Adipocyte (in vitro differentiated cells): ENCODE data around the gene JAKMIP2.
"Not testable (repeated sequence)": the region's sequence is repeated elsewhere in the genome, so short reads cannot be mapped to it uniquely, and the experiment has no call there.

ENCODE experiments used
- DNase-seq: peaks from one replicate; pipeline ENCODE4 v3.0.0-alpha.2; 2015; ENCODE audit warnings: low read depth
- H3K27me3 ChIP-seq: replicated peaks from 2 replicates; pipeline ENCODE4 v1.7.0; 2013; ENCODE audit warnings: mild to moderate bottlenecking, low read length, moderate library complexity; ENCODE audit not compliant: control insufficient read depth, insufficient read depth
- H3K36me3 ChIP-seq: 2 replicates; pipeline ENCODE4 v1.7.0; 2013; ENCODE audit warnings: low read length, mild to moderate bottlenecking, moderate library complexity; ENCODE audit not compliant: control insufficient read depth, insufficient read depth, severe bottlenecking
- H3K4me1 ChIP-seq: 2 replicates; pipeline ENCODE4 v1.7.0; 2013; ENCODE audit warnings: mild to moderate bottlenecking, low read length, moderate library complexity; ENCODE audit not compliant: control insufficient read depth, insufficient read depth
- H3K4me3 ChIP-seq: 2 replicates; pipeline ENCODE4 v1.7.0; 2013; ENCODE audit warnings: mild to moderate bottlenecking, low read length, moderate library complexity
- H3K9ac ChIP-seq: 2 replicates; pipeline ENCODE4 v1.7.0; 2013; ENCODE audit warnings: mild to moderate bottlenecking, low read length, moderate library complexity
- H3K9me3 ChIP-seq: 2 replicates; pipeline ENCODE4 v1.7.0; 2013; ENCODE audit warnings: mild to moderate bottlenecking, low read length, moderate library complexity; ENCODE audit not compliant: control insufficient read depth

Gene JAKMIP2

DNA sequence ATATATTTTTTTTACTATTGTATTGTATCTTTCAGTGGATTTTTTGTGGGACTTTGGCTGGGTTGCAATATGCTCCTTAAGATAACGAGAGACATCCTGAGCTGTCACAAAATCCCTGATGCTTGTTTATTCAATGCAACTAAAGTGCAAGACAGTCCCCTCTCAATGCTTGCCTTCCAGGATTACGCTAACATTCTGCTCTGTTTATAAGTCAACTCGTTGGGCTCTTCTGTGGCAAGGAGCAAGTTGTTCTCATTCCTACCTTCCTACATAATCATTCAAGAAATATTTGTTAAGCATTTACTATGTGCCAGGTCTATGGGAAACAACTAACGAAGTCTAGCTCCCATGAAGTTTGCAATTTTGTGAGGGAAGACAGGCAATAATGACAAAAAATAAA lies 40.4 kb downstream of the JAKMIP2 start:
- no peak overlapping the region for H3K9ac ChIP-seq

DNA sequence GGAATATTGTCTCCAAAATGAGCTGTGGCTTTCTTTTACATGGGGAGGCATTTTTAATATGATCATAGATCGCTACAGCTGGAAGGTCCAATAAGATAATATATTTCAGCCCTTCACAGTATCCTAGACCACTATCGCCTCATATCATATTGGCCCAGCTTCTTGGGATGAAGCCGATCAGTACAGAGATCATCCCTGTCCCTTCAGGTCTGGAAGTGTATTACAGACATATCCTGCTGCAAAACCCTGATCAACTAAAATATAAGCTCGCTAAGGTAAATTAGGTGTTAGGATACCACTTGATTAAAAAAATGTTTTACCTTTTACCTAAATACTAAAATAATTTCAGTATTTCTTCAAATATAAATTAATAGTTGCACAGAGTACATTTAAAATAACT lies 41.7 kb downstream of the JAKMIP2 start:
- Histone ChIP-seq H3K4me1 (no peaks in the 10 kb centered on the region), H3K4me3 (no peak overlapping the region)

More for the DNA sequence above, 40.4 kb downstream of the JAKMIP2 start:
- H3K9me3 ChIP-seq = no peaks in the 10 kb centered on the region
- H3K4me1 ChIP-seq = no peaks in the 10 kb centered on the region
- peaks cover 8% of the 10 kb centered on the region for H3K27me3 ChIP-seq
- DNase-seq = no peak
- H3K4me3 ChIP-seq = no peak overlapping the region
- H3K36me3 ChIP-seq = no peaks in the 10 kb centered on the region

DNA sequence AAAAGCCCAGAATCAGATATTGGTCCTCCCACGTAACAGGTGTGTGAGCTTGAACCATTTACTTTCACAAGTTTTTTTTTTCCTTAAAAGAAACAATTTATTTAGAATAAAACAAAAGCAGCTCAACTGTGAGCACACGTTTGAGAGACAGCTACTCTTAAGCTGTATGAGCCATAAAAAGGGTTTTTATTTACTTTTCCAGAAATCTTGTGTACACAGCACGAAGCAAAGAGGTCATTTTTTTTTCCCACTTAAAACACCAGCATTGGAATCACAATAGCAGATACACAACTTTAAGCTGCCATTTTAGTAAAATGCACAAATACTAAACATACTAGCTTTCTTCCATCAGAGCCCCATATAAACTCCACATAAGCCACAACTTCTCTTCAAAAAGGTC lies 44.6 kb downstream of the JAKMIP2 start:
- Histone ChIP-seq H3K36me3 (no peaks in the 10 kb centered on the region), H3K9ac (no peak overlapping the region), H3K9me3 (no peaks in the 10 kb centered on the region), H3K4me1 (no peaks in the 10 kb centered on the region), H3K4me3 (no peak overlapping the region), H3K27me3 (peaks cover 8% of the 10 kb centered on the region)
- no peak for DNase-seq

More for the DNA sequence above, 41.7 kb downstream of the JAKMIP2 start:
- Histone ChIP-seq H3K27me3 (peaks cover 8% of the 10 kb centered on the region), H3K36me3 (no peaks in the 10 kb centered on the region), H3K9me3 (no peaks in the 10 kb centered on the region), H3K9ac (no peak overlapping the region)
- DNase-seq = no peak

DNA sequence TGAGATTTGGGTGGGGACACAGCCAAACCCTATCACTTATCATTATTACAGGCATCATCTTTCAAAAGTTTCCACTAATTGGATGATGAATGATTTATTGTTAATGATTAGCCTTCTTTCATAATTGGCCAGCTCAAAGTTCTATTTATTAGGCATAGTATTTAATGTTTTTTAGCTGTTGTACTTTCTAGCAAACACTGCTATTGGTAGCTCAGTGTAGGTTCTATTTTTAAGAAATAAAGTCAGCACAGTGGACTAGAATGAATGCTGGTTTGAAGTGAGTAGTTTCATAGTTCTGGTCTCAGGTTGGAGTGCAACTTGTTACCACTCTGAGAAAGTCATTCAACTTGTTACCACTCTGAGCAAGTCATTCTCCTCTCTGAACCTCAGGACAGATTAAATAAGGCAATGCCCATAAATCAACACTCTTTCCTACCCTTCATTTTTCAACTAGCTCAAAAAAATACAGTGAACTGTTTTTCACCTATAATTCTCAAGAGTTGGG lies 46.9 kb downstream of the JAKMIP2 start:
- Histone ChIP-seq H3K4me3 (no peak overlapping the region), H3K36me3 (no peaks in the 10 kb centered on the region), H3K27me3 (peaks cover 8% of the 10 kb centered on the region), H3K9me3 (no peaks in the 10 kb centered on the region), H3K9ac (no peak overlapping the region), H3K4me1 (no peaks in the 10 kb centered on the region)
- DNase-seq = no peak

DNA sequence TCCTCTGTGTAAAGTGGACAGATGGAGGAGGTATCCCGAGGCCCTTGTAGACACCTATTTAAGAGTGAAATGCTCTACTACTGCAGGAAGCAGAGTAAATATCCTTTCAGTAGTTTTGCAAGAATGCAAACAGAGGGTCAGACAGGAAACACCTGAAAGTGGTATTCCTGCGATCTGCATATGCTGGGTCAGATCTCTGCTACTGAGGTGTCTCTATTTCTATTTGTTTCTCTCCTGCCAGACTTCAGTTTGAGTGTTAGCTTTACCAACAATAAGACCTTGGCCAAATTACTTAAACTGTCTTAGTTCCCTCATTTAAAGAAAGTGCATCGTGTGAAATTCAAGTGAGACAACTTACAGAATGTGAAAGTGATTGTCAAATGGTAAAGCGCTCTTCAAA lies 47.6 kb downstream of the JAKMIP2 start:
- no peak overlapping the region for H3K9ac ChIP-seq
- DNase-seq = no peak
- H3K27me3 ChIP-seq = peaks cover 8% of the 10 kb centered on the region
- no peaks in the 10 kb centered on the region for H3K9me3 ChIP-seq
- no peaks in the 10 kb centered on the region for H3K36me3 ChIP-seq
- no peak overlapping the region for H3K4me3 ChIP-seq
- H3K4me1 ChIP-seq = no peaks in the 10 kb centered on the region

DNA sequence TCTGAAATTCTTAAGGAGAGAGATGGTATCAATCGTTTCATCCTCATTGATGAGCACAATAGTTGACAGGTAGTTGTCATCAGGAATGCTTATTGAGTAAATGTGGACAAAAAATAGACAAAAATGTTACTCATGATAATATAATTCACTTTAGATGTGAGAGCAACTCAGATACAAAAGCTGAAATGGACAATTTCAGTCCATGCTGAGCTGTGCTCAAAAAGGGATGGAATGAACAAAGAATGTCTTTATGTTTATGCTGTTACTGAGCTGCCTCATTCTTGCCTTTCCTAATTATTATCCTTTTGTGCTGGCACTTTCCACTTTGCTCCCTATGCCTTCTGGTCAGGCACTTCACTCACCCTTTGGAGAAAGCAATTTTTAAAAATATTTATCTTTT lies 49.5 kb downstream of the JAKMIP2 start:
- no peak for DNase-seq
- H3K27me3 ChIP-seq = no peaks in the 10 kb centered on the region
- H3K9me3 ChIP-seq = no peaks in the 10 kb centered on the region
- H3K9ac ChIP-seq = no peak overlapping the region
- no peaks in the 10 kb centered on the region for H3K36me3 ChIP-seq
- H3K4me3 ChIP-seq = no peak overlapping the region
- no peaks in the 10 kb centered on the region for H3K4me1 ChIP-seq

DNA sequence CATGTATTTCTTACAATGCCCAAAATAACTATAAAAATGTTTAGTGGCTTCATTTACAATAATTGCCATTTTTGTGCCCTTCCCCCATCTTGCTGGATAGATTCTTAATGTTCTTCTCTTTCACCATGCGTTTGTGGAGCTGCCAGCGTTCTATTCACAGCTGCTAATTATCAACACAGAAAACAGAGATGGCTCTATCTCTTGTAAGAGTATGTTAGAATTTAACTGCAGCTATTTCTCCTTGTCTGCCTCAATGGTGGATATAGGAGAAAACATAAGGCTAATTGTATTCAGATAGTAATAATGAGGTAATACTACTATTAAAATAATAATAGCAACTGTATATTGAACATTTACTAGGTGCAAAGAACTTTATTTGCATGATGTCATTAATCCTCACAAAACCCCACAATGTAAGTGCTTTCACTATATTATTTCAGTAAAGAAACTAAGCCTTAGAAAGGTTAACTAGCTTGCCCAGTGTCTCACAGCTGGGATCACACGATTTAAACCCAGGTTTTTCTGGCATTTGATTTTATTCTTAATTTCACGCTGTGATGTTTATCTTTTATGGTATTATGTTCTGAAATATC lies 50.1 kb downstream of the JAKMIP2 start:
- Histone ChIP-seq H3K4me3 (no peak overlapping the region), H3K36me3 (no peaks in the 10 kb centered on the region), H3K9me3 (no peaks in the 10 kb centered on the region), H3K9ac (no peak overlapping the region), H3K27me3 (no peaks in the 10 kb centered on the region), H3K4me1 (no peaks in the 10 kb centered on the region)
- DNase-seq = no peak

DNA sequence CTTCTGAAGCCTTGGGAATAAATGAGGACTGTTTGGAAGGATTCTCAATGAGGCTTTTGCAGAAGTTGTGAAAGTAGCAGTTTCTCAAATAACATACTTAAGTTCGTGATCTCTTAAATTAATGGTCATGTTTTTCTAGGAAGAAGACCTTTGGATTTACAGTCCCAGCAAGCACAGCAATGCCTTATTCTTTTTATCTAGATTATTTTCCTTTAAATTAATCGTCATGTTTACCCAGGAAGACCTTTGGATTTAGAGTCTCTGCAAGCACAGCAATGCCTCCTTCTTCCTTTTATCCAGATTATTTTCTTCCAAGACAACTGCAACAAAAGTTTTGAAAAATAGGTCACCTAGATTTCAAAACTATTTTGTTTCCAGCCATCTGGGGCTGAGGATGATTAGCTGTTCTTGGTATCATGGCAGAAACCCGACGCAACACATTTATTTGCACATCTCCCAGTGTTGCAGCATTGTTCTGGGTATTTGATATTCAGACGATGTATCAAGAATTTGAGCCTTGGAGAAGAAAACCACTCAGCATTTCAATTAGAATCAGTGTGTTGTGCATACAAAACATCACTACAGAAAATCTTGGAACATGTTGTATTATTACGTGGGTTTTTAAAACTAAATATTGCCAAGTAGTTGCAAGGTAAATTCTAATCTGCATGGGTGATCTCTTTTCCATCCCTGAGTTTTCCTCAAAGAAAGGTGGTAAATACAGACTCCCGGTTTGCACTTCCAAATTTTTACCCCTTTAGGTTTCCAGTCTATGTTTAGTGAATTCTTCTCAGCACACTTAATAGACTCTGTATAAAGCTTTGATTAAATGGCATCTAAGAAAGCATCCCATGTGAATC lies 50.9 kb downstream of the JAKMIP2 start:
- DNase-seq = no peak
- H3K27me3 ChIP-seq = no peaks in the 10 kb centered on the region
- no peaks in the 10 kb centered on the region for H3K4me1 ChIP-seq
- no peak overlapping the region for H3K9ac ChIP-seq
- H3K9me3 ChIP-seq = no peaks in the 10 kb centered on the region
- H3K36me3 ChIP-seq = no peaks in the 10 kb centered on the region
- no peak overlapping the region for H3K4me3 ChIP-seq

DNA sequence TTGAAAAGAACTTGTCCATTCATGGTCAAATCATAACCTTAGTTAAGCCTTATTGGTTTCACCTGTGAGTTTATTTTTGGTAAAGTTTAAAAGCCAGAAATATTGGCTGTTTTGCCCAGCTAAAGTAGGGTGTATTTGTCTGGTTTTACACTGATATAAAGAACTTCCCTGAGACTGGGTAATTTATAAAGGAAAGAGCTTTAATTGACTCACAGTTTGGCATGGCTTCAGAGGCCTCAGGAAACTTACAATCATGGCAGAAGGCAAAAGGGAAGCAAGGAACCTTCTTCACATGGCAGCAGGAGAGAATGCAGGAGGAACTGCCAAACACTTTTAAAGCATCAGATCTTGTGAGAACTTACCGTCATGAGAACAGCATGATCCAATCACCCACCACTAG lies 55.3 kb downstream of the JAKMIP2 start:
- DNase-seq = no peak
- Histone ChIP-seq H3K36me3 (no peaks in the 10 kb centered on the region), H3K4me3 (no peak overlapping the region), H3K9ac (no peak overlapping the region), H3K4me1 (no peaks in the 10 kb centered on the region), H3K9me3 (no peaks in the 10 kb centered on the region), H3K27me3 (no peaks in the 10 kb centered on the region)

DNA sequence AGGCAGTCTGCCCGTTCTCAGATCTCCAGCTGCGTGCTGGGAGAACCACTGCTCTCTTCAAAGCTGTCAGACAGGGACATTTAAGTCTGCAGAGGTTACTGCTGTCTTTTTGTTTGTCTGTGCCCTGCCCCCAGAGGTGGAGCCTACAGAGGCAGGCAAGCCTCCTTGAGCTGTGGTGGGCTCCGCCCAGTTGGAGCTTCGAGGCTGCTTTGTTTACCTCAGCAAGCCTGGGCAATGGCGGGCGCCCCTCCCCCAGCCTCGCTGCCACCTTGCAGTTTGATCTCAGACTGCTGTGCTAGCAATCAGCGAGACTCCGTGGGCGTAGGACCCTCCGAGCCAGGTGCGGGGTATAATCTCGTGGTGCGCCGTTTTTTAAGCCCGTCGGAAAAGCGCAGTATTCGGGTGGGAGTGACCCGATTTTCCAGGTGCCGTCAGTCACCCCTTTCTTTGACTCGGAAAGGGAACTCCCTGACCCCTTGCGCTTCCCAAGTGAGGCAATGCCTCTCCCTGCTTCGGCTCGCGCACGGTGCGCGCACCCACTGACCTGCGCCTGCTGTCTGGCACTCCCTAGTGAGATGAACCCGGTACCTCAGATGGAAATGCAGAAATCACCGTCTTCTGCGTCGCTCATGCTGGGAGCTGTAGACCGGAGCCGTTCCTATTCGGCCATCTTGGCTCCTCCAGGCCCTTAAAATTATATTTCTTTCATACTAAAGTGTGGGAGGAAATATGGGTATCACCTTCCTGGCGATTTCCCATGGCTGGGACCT lies 61.2 kb downstream of the JAKMIP2 start:
- not testable (repeated sequence) for DNase-seq, H3K9me3 ChIP-seq, H3K9ac ChIP-seq, H3K4me1 ChIP-seq, H3K27me3 ChIP-seq, H3K36me3 ChIP-seq, H3K4me3 ChIP-seq
